Activated CD4-positive, alpha-beta T cell treated with anti-CD3 and anti-CD28 coated beads, Interleukin-2, Interleukin-4, amounts not matched to agents 100 ng/mL and 50 ng/mL, durations not matched to agents 16 hours and 8 hours (primary cell): ENCODE measurements around the gene CLEC7A.

Experiments used
- DNase-seq: peaks from one replicate; pipeline ENCODE4 v3.0.0-alpha.2; 2020; ENCODE audit warnings: low spot score

The CLEC7A gene

DNA sequence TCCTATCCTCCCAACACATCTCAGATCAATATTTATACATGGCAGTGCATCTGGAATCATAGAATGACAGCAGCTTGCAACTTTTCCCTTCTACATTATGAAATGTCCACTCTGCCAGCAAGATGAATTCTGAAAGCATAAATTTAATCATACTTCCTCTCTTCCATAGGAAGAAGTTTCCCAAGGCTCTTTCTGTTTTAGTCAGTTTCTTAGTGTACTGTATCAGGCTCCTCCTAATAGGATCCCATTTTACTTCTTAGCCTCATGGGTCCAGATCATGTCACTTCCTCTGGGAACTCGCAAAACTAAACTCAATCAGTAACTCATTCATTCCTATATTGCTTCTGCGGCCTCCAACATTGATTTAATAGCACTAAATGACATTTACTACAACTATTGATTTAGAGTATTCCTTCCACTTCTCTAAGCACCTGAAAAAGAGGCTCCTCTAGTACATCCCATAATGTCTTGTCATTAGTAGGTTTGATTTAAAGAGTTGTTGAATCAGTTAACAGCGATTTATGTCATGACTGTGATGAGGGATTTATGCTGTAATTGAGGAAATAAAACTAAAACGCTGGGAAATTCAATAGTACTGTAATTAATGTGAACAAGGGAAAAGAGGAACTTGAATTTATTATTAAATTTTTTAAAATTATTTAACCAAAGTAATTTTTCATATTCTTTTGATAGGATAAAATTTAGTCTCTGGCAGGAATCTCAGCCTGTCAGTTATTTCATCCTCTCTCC is 35.2 kb downstream of the CLEC7A start:
- no peak for DNase-seq

DNA sequence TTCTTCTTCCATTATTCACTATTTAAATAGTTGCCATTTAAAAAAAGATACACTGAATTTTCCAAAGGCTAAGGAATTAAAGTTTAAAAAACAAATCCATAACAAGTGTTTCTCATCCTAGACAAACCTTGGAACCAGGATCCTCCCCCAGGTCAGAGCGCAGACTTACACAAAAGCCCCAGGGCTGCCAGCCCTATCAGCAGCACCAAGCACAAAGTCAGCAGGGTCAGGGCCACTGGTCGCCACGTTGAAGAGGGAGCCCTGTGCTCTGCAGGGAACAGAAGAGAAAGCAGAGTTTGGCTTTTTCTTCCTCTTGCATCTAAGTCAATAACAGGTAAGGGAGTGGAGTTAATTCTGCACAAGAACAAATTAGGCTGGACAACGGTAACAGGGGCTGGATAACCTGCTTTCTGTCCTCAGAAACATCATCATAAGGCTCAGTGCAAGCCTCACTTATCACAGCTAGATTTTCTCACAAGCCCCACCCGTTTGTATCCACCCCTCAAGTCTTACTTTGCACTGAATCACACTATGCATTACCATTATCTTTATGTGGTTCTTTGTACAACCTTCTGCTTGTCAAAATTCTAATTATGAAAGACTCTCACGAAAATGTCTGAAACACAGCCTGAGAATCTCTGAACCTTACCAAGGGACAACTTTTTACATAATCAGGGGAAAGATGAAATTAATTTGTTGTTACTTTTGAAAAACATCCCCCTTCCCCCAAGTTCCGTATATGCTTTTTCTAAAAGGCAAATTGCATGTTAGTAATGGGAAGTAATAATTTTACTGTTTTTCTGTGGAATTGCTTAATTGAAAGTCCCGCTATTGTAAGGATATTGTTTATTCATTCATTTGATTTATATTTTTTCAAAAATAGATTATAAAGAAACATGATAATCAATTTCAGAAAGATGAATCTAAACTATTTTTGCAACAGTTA is 40.8 kb downstream of the CLEC7A start:
- no peak for DNase-seq

DNA sequence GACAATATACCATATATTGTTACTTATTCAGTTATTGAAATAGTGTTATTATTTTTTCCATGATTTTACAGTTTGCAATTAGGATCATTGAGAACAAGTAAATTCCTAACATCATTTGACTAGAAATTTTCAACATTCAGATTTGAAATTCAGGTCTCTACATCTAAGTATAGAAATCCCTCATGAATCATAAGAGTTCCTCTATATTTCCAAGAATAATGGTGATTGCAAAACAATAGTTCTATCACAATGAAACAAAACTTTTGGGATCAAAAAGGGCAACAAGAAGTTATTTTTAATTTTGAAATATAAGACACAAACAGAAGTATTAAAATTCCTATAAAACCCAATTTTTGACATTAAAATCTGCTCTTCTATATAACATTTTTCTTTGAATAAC is 42.0 kb downstream of the CLEC7A start:
- no peak for DNase-seq

DNA sequence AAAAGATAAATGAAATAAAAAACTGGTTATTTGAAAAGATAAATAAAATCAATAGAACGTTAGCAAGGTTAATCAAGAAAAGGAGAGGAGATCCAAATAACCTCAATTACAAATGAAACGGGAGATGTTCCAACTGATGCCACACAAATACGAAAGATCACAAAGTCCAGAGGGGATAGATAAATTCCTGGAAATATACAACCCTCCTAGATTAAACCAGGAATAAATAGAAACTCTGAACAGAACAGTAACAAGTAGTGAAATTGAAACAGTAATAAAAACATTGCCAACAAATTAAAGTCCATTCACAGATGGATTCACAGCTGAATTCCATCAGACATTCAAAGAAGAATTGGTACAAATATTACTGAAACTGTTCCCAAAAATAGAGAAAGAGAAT is 43.6 kb downstream of the CLEC7A start:
- no peak for DNase-seq

DNA sequence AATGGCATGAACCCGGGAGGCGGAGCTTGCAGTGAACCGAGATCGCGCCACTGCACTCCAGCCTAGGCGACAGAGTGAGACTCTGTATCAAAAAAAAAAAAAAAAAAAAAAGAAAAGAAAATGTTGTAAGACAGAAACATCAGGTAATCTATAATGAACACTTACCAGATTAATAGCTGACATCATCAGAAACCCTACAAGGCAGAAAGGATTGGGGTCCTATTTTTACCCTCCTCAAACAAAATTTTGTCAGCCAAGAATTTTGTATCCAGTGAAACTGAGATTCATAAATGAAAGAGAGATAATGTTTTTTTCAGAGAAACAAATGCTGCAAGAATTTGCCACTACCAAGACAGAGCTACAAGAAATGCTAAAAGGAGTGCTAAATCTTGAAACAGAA is 45.3 kb downstream of the CLEC7A start:
- no peak for DNase-seq

DNA sequence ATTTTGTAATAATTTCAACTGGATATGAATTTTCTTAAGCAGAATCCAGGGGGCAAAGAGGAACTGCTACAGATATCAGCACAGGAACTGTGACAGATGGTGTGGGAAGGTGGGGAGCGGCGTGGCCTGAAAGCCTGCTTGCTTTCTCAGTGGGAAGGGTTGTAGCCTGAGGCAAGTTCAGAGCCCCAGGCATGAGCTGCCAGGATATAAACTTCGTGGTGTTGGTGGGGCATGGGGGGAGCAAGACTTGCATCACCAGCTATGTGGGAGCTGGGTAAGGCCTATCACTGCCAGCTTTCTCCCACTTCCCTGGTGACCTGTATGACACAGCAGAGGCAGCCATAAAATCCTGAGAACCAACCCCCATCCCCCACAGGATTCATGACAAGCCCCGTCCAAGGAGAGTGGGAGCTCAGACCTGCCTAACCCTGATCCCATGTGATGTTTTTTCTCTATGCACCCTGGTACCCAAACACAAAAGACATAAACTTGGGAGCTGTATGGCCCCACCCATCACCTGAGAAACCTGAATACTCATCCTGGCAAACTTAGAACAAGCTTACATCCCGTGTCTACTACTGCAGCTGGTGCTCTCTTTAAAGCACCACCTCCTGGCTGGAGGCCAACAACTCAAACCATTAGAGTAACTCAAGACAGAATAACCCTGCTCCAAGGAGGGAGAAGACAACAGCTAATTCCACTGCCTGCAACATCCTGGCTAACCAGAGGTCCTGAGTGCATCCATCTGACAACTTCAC is 47.7 kb downstream of the CLEC7A start:
- no peak for DNase-seq

DNA sequence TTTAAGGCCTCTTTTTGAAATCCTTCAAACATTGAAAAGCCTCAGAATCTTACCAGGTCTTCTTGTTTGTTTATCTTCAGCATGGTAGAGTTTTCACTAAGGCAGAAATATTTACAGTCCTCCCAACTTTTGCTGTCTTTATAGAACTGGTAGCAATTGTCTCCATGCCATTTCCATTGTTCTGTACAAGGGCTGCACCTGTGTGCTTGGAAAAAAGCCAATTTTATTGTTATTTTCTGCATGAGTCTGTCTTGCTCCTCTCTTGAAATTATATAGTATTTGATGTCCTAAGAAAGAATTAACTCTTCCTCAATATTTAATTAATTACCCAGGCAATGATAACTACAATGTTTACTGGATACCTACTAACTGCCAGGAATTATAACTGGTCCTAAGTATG is 54.5 kb downstream of the CLEC7A start:
- DNase-seq, result no peak

DNA sequence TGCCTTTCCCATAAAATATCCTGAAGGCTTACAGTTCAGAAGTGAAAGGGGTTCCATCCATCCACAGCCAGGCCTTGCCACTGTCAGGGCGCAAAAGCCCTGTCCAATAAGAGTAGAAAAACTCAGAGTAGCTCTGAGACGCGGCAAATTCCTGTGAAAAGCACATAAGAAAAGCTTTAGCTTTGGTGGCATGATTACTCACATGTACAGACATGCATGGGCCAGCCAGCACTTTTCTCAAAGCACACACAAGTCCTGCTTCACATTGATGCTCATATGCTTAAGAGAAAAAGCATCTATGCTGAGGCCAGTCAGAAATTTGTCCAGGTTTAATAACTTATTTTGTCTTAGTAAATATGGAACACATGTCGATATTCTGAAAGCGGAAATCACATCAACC is 56.7 kb downstream of the CLEC7A start:
- no peak for DNase-seq

DNA sequence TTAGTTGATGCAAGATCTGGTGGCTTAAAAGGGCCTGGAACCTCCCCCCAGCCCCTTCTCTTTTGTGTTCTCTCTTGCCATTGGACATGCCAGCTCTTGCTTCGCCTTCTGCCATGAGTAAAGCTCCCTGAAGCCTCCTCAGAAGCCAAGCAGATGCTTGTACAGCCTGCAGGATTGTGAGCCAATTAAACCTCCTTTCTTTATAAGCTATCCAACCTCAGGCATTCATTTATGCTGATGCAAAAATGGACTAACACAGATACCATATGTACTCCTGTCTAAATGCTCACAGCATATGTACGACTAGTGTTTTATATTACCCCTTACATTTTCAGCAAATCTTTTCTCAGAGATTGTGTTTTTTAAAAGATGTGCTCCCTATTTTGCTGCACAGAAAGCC is 57.9 kb downstream of the CLEC7A start:
- no peak for DNase-seq

DNA sequence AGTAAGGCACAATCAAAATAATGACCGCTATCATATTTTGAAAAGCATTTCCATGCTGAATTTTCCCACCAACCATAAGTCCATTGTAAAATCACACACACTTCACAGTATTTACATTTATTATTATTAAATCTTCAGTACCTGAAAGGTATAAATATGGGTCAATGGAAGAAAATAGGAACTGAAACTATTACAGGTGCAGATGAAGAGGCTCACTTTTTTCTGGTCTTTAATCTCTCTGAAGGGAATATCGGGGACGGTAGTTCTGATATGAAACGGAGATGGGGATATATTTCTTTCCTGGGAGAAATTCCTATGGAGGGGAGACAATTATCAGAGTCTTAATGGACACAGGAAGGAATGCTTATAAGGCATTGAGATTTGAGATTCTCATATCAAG is 59.6 kb downstream of the CLEC7A start:
- DNase-seq, result no peak

DNA sequence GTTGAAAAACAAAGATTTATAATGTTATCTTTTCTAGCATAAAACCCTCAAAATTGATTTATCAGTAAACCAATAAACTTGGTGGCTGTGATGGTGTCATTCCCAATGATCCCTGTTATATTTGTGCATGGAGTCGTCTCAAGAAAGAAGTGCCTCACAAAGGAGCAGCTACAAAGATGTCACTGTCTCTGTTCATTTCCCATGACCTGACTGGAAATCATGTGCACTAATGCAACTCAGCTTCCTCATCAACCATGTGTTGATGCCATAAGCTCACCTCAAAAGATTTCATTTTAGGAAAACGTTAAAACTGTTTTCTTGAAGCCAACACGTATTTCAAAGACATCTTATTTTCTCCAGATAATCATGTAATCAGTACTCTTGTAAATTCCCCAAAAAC is 60.0 kb downstream of the CLEC7A start:
- no peak for DNase-seq

DNA sequence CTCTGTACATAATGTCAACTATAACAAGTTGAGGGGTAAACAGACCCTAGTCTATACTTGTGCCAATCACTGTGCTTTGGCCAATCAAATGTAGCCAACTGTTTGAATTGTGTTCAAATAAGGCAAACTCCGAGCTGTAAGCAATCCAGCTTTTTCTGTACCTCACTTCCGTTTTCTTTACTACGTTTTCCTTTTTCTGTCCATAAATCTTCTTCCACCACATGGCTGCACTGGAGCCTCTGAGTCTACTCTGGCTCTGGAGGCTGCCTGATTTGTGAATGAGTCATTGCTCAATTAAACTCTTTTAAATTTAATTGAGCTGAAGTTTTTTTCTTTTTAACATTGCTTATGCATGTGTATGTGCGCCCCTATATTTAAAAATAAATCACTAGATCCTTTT is 60.9 kb downstream of the CLEC7A start:
- no peak for DNase-seq

DNA sequence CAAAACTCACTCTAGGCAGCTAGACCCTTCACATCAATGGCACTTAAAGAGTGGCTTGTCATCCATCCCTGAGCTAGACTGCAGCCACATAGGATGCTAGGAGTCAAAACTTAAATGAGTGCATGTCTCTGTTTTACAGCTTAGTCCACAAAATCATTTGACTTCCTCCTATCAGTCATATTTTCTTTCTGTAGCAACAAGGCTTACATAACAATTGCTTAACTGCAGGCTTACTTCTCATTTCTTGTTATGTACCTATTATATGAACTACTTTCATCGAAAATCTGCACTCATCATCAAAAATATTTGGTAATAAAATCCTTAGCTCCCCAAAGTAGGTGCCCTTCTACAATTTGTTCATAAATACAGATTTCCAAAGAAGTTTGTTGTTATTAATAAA is 61.4 kb downstream of the CLEC7A start:
- no peak for DNase-seq

DNA sequence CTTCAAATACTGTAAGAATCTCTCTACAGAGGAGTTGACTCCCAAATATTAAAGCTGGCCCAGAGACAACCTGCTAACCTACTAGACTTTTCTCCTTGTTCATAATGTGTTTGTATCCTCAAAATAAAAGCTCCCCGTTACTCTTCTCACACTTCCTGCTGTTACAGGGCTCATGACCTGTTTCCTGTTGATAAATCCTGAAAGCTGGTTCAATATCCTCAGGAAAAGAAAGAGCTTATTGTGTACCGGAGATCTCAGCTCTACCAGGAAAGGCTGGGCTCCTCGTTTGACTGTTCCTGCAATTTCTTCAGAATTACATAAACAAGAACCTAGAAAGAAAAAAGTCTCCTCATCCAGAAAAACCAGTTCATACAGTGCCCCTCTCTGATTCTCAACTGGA is 62.1 kb downstream of the CLEC7A start:
- no peak for DNase-seq

DNA sequence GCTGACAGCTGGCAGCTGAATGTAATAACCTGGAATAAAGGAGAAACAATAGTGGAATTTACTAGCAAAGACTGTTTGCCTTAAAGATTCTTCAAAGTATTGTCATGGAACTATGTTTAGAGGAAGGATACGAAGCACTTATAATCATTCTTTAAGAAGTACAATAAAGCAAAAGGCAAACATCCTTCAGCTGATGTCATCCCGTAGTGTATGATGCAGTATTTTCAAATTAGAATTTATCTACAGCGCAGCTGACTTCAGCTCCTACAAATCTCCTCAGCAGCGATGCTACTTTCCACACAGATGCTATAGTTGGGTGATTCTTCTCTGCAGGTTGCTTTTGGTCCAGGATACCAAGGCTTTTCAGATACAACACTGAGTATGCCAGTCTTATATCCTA is 62.7 kb downstream of the CLEC7A start:
- DNase-seq, result no peak
